GM12878 (cell line): ENCODE data around the gene GGT7.

Experiments
- CEBPB ChIP-seq, 2 experiments: fragments of 150-350 bp in 1 of 2; IDR thresholded peaks; 2 replicates each; pipeline ENCODE4 v1.6.1; 2012 to 2014; ENCODE audit warnings: low read depth in 2 of 2, low read length in 2 of 2, borderline replicate concordance in 1 of 2, inconsistent platforms in 1 of 2
- CTCF ChIP-seq, 3 experiments: IDR thresholded peaks in 2 of 3; conservative IDR thresholded peaks in 1 of 3; 2 replicates each; pipeline ENCODE4 v1.5.1; 2011; ENCODE audit warnings: low read depth in 3 of 3, low read length in 3 of 3, mild to moderate bottlenecking in 3 of 3, control low read depth in 2 of 3, moderate library complexity in 2 of 3, inconsistent platforms in 1 of 3, mixed read lengths in 1 of 3; ENCODE audit not compliant: control insufficient read depth in 2 of 3, insufficient read depth in 1 of 3; ENCODE audit errors: extremely low read depth in 1 of 3
- E4F1 ChIP-seq: fragments of 450-650 bp; IDR thresholded peaks from 2 replicates; pipeline ENCODE4 v1.6.1; 2018; ENCODE audit warnings: borderline replicate concordance, mild to moderate bottlenecking; ENCODE audit not compliant: partially characterized antibody
- FOS ChIP-seq: IDR thresholded peaks from 3 replicates; pipeline ENCODE4 v1.6.1; 2011; ENCODE audit warnings: borderline replicate concordance; ENCODE audit not compliant: insufficient read length; ENCODE audit errors: extremely low read depth

GRCh38 chr20:34881689-34882088 lies 9.0 kb upstream of the GGT7 start:
- no peak for TF ChIP-seq CTCF (IDR thresholded peaks at IDR 0.05 in 2 of 3, conservative IDR thresholded peaks at IDR 0.05 in 1 of 3; ENCODE audit: control insufficient read depth in 2 of 3, extremely low read depth in 1 of 3, insufficient read depth in 1 of 3, low read depth in 3 of 3, low read length in 3 of 3)
- no peak for TF ChIP-seq FOS
- no peak for TF ChIP-seq E4F1
- TF ChIP-seq CEBPB (IDR thresholded peaks at IDR 0.05; ENCODE audit: borderline replicate concordance in 1 of 2, low read depth in 2 of 2, low read length in 2 of 2) = no peak
